Measurements from ENCODE around the gene OXCT2. TPM values are rescaled to one million over a fixed set of nuclear protein-coding genes. Genes with fewer than 3 reads are reported as not detected.
A peak's percentile ranks its signal among the peaks of the same experiment; 100 is the strongest.

OXCT2 gene
- total and polyA plus RNA-seq, 9 of the 15 experiments (the other 6 are each of a cell fraction or from before 2014, with no cell fraction given): 0.08 to 0.64 (median 0.22) TPM; not detected in 2

DNA sequence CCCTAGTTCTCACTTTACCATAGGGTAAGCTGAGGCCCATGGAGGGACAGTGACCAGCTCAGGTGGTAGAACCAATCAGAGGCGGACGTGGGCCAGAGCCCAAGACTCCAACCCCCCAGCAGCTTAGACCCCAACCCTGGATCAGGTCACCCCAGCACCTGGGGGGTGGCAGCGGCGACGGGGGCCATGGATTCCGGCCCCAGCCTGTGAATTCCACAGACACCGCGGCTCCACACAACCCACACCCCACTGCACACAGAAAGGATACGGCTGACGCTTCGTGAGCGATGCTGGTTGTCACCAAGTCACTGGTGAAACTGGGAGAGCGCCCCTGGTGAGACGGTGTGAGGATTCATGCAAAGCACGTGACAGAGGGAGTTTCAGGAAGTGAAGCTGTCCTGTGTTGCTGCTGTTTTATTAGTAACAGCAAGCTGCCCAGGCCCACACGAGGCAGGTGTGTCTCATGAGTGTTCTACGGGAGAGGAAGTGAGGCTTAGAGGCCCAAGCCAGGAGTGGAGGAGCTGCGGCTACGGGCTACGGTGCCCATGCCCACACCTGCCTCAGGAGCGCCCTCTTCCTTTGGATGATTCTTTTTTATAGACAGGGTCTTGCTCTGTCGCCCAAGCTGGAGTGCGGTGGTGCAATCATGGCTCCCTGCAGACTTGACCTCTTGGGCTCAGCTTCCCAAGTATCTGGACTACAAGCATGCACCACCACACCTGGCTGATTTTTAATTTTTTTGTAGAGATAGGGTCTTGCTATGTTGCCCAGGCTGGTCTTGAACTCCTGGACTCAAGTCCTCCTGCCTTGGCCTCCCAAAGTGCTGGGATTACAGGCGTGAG, 46.2 kb upstream of the OXCT2 start (continued):
- TF ChIP-seq CEBPB (tag; IDR thresholded peaks at IDR 0.05) (peak; percentile 32; the same call in 1 of the 2 replicates), ZFX (CRISPR knock-in tag; IDR thresholded peaks at IDR 0.05) (peak; percentile 28; the same call in 1 of the 2 replicates), ZNF175 (CRISPR knock-in tag; IDR thresholded peaks at IDR 0.05; ENCODE audit: low read depth) (peak; percentile 75), ETV1 (tag; conservative IDR thresholded peaks at IDR 0.05; ENCODE audit: low read depth) (peak; percentile 51; the same call in 1 of the 2 replicates)
- TF ChIP-seq, protein P1, sequence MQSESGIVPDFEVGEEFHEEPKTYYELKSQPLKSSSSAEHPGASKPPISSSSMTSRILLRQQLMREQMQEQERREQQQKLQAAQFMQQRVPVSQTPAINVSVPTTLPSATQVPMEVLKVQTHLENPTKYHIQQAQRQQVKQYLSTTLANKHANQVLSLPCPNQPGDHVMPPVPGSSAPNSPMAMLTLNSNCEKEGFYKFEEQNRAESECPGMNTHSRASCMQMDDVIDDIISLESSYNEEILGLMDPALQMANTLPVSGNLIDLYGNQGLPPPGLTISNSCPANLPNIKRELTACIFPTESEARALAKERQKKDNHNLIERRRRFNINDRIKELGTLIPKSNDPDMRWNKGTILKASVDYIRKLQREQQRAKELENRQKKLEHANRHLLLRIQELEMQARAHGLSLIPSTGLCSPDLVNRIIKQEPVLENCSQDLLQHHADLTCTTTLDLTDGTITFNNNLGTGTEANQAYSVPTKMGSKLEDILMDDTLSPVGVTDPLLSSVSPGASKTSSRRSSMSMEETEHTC (IDR thresholded peaks at IDR 0.05): 0 out of 2 replicates have a peak, but pooled peaks have one; percentile 16
- TF ChIP-seq, protein P2, sequence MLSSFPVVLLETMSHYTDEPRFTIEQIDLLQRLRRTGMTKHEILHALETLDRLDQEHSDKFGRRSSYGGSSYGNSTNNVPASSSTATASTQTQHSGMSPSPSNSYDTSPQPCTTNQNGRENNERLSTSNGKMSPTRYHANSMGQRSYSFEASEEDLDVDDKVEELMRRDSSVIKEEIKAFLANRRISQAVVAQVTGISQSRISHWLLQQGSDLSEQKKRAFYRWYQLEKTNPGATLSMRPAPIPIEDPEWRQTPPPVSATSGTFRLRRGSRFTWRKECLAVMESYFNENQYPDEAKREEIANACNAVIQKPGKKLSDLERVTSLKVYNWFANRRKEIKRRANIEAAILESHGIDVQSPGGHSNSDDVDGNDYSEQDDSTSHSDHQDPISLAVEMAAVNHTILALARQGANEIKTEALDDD (IDR thresholded peaks at IDR 0.05): 0 out of 2 replicates have a peak, but pooled peaks have one; percentile 3

All from K562 (cell line).